GM18502 (cell line): ENCODE data around the gene TMEM39B.
"Not testable (repeated sequence)": the region's sequence is repeated elsewhere in the genome, so short reads cannot be mapped to it uniquely, and the experiment has no call there.

Source experiments
- ATAC-seq: cut with Tn5 transposase; IDR thresholded peaks from one replicate; pipeline ENCODE4 v1.9.1; 2021; ENCODE audit warnings: mild to moderate bottlenecking; ENCODE audit not compliant: unreplicated experiment, poor library complexity

Gene TMEM39B

DNA sequence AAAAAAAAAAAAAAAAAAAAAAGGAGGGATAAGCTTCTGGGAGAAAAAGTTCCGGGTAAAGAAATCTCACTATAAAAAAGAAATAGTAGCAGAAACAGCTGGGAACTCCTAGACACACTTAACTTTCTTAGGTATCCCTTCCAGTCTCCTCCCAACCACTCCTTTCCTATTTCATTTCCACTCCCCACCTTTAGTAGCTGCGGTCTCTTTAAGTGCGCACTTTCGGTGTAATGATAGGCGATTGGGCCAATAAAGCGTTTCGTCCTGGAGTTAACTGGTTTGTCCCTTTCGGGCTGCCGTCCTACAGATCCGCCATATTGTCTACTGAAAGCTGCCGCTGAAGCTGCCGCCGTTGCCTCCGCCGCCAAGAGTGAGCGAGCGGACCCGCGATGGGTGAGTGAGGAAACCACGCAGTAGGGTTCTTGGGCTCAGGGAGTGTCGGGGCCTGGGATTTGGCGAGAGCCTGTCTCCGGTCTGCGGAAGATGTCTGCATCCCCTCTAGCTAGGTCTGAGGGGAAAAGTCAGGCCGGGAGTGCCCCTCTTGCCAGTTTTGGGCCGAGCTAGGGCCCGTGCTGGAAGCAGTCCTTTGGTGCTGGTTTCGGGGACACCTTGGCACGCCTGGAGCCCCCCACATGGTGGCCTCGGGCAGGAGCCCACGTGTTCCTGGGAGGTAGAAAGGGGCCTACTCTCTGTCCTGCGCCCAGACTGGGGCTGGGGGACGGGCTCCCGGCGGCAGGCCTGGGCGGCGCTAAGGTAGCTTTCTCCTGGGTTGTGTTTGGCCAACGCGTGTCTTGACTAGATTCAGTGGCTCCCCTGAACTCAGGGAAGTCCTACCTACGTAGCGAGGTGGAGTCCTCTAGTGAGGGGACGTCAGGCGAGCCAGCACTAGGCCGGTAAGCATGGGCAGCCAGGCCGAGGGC lies 35.3 kb downstream of the TMEM39B start, which contains the start of gene KPNA6:
KPNA6 (plus strand) TSS at position 315 of the 920 bp plus-strand sequence; CDS start at position 390, 75 bp downstream.
- peak; percentile 60 for ATAC-seq

DNA sequence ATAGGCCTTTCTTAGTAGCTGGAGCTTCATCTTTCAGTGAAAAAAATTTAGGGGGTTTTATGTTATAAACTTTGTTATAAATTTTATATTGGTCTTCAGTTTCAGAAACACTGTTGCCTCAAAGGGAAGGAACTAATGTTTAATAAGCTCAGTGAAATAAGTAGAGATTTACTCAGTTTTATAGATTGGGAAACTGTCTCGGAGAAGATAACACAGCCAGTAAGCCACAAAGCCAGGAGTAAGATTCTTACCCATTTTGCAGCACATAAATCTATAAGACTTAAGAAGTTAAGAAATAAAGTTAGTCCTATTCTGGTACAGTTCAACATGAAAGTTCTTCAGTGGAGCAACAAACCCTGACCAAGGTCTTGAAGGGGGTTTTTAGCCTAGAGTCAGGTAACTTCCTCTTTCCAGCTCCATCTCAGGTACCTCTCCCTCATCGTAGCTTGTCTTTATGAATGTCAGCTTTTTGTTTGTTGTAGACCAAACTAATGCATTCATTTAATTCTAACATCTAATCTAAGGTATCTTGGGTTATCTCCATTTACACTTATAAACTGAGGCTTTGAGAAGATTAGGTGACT lies 38.4 kb downstream of the TMEM39B start:
- ATAC-seq = no peak

DNA sequence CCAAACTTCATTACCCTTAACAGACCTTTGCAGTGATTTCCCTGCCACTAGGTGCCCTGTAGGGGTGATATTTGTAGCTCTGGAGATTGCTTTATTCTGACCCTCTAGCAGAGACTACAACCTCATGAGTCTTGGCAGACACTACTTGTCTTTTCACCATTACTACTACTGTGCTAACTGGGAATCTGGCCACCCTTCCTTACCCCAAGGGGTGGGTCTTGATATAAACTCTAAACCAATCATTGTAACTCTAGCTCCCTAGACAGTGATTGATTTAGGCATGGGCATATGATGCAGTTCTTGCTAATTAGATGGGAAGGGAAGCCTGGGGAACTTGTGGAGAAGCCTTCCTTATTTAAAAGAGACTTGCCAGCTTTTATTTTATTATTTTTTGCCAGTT lies 39.0 kb downstream of the TMEM39B start:
- ATAC-seq = no peak

- no peak for ATAC-seq
Observed at GRCh38 chr1:32112806-32113375, 40.2 kb downstream of the TMEM39B start.

GRCh38 chr1:32113436-32113835 lies 40.7 kb downstream of the TMEM39B start:
- not testable (repeated sequence) for ATAC-seq

DNA sequence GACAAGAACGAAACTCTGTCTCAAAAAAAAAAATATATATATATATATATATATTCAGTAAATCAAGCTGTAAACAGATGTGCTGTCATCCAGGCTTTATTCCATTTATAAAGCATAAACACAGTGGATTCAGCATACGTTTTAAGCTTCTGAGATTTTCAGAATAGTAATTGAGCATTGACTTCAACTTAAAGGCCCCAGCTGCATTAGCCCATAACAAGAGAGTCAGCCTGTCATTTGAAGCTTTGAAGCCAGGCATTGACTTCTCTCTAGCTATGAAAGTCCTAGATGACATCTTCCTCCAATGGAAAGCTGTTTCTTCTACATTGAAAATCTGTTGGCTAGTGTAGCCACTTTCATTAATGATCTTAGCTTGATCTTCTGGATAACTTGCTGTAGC lies 41.7 kb downstream of the TMEM39B start:
- ATAC-seq = no peak

DNA sequence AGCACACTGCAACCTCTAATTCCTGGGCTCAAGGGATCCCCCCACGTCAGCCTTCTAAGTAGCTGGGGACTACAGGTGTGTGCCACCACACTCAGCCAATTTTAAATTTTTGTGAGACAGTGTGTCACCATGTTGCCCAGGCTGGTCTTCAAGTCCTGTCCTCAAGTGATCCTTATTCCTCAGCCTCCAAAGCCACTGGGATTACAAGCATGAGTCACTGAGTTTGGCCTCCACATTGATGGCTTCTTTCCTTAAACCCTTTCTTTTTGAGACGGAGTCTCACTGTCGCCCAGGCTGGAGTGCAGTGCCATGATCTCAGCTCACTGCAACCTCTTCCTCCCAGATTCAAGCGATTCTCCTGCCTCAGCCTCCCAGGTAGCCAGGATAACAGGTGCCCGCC lies 42.8 kb downstream of the TMEM39B start:
- ATAC-seq = no peak

GRCh38 chr1:32116531-32116930 lies 43.8 kb downstream of the TMEM39B start:
- no peak for ATAC-seq

- ATAC-seq = no peak
Observed at GRCh38 chr1:32122151-32122550, 49.4 kb downstream of the TMEM39B start.

GRCh38 chr1:32123361-32123760 lies 50.6 kb downstream of the TMEM39B start:
- ATAC-seq = not testable (repeated sequence)

DNA sequence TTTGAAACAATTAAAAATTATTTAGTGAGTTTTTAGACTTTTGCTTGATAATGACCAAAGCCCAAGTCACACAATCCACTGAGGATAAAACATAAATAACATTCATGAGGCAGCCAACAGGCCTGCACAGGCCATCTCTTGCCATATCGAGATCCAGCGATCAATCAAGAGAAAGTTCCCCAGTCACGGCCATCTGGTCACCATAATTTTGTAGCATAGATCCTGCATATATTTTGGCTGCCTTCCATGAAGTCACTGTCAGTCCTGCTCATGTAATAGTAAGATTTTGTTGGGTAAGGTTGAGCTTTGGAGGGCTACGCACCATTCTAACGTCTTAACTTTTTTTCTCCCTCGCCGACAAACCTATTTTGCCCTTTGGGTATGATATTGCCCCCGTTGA lies 52.6 kb downstream of the TMEM39B start:
- no peak for ATAC-seq

- ATAC-seq = no peak
Observed at GRCh38 chr1:32126770-32127169, 54.0 kb downstream of the TMEM39B start.

GRCh38 chr1:32127409-32128198 lies 54.9 kb downstream of the TMEM39B start:
- no peak for ATAC-seq

DNA sequence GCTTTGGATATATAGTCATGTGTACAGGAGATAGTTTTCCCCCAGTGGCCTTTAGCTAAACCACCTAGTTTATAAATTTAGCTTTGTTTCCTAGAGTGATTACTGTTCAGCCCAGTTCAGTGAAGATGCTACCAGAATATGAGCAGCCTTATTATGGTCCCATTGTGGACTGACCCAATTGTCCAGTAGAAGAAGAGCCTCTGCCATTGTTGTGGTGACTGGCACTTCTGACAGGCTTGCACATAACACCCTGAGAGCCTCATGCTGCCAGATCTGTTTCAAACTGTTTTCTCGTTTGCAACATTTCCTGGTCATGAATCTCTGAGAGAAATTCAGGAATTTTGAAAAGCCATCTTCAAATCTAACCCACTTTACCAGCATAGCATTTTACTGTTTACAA lies 55.7 kb downstream of the TMEM39B start:
- ATAC-seq = no peak

GRCh38 chr1:32128964-32129363 lies 56.2 kb downstream of the TMEM39B start:
- no peak for ATAC-seq

GRCh38 chr1:32133950-32134280 lies 61.2 kb downstream of the TMEM39B start:
- ATAC-seq = not testable (repeated sequence)

DNA sequence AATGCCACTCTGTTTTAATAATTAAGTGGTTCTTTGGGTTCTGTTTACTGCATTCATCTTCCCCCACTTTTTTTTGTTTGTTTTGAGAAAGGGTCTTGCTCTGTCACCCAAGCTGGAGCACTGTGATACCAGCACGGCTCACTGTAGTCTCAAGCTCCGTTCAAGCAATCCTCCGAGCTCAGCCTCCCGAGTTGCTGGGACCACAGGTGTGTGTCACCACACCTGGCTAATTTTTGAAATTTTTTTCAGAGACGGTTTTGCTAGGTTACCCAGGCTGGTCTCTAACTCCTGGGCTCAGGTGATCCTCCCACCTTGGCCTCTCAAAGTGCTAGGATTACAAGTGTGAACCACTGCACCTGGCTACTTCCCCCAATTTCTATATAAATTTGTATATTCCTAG lies 64.4 kb downstream of the TMEM39B start:
- ATAC-seq = no peak

GRCh38 chr1:32138965-32139364 lies 66.2 kb downstream of the TMEM39B start:
- no peak for ATAC-seq

DNA sequence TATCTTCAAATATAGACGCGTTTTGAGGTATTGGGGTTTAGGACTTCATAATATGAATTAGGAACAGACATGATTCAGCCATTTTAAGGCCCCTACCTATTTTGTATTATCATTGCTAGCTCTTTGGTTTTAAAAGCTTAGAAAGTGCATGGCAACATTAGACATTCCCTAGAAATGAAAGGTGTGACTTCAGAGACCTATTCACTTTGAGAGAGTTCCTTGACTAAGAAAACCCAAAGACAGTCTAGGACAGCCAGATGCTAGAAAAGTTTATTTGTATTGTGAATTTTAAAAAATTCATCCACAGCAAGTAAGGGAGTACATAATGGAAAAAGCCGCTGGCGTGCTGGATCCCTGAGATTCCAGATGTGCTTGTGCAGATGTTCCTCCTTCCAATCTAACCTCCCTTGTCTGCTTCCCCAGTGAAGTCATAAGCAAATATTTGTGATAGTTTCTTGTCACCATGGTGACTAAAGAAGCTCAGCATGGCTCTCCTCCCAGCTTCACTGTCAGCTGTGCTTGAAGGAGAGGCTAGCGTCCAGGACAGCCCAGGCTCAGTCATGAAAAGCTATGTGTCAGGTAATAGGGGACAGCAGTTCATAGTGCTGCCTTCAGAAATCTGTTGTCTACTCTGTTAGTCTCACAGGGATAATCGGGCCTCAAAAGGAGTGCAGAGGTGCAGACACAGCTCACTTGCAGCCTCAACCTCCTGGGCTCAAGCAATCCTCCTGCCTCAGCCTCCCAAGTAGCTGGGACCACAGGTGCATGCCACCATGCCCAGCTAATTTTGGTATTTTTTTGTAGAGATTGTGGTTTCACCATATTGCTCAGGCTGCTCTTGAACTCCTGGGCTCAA lies 69.9 kb downstream of the TMEM39B start:
- ATAC-seq = no peak

GRCh38 chr1:32143302-32143695 lies 70.6 kb downstream of the TMEM39B start:
- ATAC-seq = not testable (repeated sequence)
